Stimulated activated CD4-positive, alpha-beta T cell treated with anti-CD3 and anti-CD28 coated beads, Interleukin-4, amount 100 ng/mL, for 4 hours (primary cell): ENCODE results near the gene LYPD5.
"Not testable (repeated sequence)": the region's sequence is repeated elsewhere in the genome, so short reads cannot be mapped to it uniquely, and the experiment has no call there.

Experiments used
- DNase-seq, 2 experiments: peaks; one replicate each; pipeline ENCODE4 v3.0.0-alpha.2; 2020

Gene LYPD5, protein sequence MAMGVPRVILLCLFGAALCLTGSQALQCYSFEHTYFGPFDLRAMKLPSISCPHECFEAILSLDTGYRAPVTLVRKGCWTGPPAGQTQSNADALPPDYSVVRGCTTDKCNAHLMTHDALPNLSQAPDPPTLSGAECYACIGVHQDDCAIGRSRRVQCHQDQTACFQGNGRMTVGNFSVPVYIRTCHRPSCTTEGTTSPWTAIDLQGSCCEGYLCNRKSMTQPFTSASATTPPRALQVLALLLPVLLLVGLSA

DNA sequence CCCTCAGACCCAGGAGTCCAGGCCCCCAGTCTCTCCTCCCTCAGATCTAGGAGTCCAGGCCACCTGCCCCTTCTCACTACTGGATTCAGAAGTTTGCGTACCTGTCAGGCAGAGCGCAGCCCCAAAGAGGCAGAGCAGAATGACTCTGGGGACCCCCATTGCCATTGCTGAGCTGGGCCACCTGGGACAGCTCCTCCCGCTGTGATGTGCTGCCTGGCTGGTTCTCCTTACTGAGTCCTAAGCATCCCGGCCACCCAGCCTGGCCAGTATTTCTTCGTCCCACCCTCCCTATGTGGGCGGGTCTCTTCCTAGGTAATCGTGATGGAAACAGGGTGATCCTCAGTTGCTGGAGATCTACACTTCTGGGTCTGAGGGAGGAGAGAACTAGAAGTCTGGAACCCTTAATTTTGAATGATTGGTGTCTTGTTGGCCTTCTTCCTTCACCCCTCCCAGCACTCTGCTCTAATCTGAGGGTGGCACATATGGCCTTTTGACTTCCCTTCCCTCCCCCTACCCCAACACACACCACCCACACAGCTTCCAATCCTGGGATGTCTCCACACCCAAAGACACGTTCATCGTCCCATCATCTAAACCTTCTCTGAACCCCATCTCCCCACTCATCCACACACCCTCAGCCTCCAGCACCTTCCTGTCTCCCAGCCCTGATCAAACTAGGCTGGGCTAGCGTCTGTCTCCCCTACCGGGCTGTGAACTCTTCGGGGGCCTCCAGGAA, at the start of gene LYPD5:
Gene LYPD5, minus strand, starts transcription at position 232 of the 736 bp plus-strand sequence. Its CDS starts 67 bp downstream, at position 165.
- DNase-seq: no peak

DNA sequence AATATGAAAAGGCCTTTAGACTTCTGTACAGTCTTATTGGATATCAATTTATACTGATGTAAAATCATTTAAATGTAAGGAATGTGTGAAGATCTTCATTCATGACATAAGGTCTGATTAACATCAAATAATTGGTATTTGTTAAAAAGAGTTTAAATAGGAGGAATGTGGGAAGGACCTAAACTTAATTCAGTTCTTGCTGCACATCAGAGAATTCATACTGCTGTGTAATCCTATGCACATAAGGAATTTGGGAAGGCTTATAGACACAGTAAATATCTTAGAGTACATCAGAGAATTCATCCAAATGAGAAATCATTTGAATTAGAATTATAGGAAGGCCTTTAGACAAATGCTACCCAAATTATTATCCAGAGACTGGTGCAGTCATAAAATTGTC, 46.6 kb upstream of the LYPD5 start:
- DNase-seq: no peak

DNA sequence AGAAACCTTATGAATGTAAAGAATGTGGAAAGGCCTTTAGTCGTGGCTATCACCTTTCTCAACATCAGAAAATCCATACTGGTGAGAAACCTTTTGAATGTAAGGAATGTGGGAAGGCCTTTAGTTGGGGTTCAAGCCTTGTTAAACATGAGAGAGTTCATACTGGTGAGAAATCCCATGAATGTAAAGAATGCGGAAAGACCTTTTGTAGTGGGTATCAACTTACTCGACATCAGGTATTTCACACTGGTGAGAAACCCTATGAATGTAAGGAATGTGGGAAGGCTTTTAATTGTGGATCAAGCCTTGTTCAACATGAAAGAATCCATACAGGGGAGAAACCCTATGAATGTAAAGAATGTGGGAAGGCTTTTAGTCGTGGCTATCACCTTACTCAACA, 45.6 kb upstream of the LYPD5 start:
- no peak for DNase-seq

DNA sequence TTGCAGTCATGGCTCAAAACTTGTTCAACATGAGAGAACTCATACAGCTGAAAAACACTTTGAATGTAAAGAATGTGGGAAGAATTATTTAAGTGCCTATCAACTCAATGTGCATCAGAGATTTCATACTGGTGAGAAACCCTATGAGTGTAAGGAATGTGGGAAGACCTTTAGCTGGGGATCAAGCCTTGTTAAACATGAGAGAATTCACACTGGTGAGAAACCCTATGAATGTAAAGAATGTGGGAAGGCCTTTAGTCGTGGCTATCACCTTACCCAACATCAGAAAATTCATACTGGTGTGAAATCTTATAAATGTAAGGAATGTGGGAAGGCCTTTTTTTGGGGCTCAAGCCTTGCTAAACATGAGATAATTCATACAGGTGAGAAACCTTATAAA, 45.0 kb upstream of the LYPD5 start:
- no peak for DNase-seq

DNA sequence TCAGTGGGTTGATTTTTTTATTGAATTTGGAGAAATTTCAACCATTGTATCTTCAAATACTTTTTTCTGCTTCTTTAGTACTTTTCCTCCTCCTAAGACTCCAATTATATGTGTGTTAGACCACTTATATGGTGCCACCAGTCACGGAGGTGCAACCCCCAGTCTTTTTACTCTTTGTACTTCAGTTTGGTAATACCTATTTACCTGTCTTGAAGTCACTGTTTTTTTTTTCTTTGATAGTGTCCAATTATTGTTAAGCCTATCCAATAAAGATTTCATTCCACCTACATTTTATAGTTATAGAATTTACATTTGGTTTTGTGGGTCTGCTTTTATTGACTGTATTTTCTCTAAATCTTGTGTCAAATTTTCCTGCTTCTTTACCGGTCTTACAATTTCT, 39.8 kb upstream of the LYPD5 start:
- DNase-seq: no peak

DNA sequence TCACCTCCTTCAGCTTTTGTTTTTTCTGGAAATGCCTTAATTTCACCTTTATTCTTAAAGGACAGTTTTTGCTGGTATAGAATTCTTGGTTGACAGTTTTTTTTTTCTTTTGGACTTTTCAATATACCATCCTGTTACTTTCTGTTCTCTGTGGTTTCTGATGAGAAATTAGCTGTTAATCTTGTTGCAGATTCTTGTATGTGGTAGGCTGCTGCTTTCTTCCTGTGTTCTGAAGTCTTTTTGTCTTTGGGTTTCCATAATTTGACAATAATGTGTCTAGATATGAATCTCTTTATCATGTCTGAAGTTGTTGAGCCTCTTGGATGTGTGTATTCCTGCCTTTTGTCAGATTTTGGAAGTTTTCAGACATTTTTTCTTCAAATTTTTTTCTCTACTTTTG, 36.9 kb upstream of the LYPD5 start:
- DNase-seq: no peak

DNA sequence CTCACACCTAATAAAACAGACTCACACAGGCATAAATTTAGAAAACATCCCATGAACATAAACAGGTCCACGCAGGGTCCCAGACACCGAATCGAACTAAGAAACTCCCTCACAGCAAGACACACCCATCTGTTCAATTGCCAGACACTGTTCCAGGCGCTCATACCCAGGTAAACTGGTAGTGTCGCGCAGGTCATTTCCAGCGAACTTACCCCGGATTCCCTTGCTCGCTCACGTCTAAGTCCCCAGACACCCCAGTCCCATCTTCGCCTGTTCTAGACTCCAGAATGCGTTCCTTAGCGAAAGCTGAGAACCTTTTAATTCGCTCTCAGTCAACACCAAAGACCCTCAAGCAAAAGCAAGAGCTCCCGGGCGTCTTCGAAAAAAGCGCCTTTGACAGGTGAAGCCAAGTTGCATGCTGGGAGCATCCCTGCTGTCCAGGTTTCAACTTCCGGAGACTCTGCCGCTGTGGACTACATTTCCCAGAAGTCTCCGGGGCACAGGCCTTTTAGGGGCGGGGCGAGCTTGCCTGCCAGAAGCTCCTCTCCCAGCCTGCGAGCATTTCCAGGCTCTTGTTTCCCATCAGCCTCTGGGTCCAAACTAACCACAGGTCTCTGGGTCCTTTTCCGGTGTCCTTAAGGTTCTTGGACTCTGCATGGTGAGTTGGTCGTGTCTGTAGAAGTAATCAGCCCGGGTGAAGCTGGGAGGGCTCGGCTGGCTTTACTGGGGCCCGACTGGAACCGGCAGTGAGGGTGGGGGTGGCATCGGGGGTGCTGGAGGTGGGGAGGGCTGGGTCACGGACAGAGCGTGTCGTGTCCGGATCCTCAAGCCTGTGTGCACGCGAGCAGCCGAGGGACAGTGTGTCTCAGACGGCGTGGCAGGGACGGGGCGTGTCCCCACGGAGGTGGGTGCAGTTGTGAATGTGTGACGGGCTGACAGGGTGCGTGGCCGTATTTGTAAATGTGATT, 24.8 kb upstream of the LYPD5 start, which contains the start of gene ZNF283:
Gene ZNF283, plus strand, starts transcription at position 535 of the 968 bp plus-strand sequence. CDS start 6,184 bp downstream, outside the sequence.
- DNase-seq: peak; percentile 77 to 85

DNA sequence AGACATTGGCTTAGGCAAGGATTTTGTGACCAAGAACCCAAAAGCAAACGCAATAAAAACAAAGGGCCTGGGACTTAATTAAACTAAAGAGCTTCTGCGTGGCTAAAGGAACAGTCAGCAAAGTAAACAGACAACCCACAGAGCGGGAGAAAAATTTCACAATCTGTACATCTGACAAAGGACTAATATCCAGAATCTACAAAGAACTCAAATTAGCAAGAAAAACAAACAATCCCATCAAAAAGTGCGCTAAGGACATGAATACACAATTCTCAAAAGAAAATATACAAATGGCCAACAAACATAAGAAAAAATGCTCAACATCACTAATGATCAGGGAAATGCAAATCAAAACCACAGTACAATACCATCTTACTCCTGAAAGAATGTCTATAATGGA, 22.3 kb upstream of the LYPD5 start:
- DNase-seq: not testable (repeated sequence)

DNA sequence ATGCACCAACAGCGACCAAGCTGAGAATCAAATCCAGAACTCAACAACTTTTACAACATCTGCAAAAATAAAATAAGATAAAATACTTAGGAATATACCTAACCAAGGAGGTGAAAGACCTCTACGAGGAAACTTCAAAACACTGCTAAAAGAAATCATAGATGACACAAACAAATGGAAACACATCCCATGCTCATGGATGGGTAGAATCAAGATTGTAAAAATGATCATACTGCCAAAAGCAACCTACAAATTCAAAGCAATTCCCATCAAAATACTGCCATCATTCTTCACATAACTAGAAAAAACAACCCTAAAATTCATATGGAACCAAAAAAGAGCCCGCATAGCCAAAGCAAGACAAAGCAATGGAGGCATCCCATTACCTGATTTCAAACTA, 21.6 kb upstream of the LYPD5 start:
- not testable (repeated sequence) for DNase-seq

DNA sequence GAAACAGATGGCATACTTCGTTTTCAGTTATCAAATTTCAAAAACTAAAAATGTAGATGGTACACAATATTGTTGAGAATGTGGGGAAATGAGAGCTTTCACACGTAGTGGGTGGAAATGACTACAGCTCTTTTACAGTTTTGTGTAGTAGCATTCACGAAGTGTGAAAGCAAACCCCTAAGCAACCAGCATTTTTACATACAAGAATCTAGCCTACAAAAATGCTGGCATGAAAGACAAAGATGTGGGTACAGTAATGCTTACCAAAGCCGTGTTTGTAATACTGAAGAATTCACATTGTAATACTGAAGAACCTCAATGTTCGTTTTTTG, 18.6 kb upstream of the LYPD5 start:
- DNase-seq: no peak

DNA sequence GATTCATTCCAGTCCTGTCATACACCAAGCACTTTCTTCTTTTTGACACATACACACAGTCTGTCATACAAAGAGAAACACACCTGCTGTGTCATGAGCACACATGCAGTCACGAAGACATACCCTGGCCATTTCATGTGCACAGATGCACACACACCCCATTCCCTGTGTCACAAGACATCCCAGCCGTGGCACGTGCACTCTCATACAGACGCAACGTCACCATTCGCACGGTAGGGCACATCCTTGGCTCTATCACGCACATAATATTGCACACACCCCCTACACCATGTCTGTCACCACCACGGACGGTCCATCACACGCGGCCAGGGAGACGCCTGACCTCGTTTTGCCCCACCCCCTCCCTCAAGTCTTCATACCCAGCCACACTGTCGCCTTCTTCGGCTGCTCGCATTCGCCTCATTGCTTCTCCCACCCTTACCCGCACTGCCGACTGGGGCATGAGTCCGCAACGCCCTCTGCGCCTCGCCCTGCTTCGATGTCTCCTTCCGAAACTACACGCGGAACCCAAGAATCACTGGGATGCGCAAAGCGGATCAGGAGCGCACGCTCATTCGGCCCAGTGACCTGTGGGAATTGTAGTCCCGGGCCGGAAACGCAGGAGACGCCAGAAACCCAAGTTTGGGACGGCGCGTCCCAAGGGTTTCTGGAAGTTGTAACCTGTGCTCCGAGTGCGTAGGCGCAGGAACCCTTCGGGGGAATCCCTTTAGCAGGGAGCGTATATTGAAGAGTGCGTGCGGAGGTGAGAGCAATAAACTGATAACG, 18.0 kb upstream of the LYPD5 start:
- peak; percentile 37 to 39 for DNase-seq

DNA sequence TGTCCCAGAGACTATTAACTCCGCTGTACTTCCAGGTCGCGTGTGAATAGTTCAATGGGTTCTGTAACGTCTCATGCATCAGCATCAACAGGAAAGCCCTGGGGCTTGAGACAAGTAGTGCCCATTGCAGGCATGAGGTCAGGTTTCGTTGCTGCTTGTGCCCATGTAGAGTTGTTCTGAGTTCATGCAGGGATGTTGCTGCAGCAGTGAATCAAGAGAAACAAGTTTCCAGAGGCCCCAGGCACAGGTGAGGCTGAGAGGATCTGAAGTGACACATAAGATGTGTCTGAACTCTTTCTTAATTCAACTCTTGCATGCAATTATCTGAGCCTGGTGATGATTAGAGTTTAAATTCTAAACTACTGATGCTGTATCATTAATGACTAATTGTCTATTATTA, 16.3 kb upstream of the LYPD5 start:
- DNase-seq: no peak

DNA sequence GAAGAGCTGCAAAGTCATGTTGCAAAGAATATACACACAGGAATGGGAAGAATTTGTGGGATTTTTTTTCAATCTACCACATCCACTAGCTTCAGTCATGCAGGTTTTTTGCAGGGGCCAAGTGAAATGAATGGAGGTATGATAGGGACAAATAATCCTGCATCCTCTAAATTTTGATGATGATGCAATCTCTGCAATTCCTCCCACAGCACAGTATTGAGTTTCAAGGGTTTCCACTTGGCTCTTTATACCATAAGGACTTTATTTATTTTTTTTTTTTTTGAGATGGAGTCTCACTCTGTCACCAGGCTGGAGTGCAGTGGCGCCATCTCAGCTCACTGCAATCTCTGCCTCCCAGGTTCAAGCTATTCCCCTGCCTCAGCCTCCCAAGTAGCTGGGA, 15.2 kb upstream of the LYPD5 start:
- DNase-seq: not testable (repeated sequence)

DNA sequence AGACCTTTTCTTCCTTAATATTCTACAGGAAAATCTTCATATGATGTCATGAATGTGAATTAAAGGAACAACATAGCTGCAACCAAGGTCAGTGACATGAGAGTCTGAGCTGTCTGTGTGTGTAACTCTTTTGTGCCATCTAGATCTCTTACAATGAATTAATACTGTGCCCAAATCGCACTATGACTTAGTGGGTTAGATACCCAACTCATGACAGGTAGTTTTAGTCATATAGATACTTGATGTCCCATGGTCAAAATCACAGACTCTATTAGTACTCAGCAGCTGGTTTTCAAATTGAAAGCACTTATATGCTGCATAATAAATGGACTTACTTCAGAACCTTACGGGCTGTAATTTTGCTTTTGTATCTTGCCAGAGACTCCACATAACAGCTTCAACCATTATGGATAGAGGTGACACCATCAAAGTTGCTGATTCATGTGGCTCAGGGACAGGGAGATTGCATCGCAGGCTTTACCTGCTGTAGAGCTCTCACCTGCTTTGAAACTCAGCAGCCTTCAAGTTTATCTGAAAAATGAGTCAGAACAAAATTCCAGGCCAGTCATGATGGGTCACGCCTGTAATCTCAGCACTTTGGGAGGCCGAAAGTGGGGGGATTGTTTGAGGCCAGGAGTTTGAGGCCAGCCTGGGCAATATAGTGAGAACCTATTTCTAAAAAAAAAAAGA, 12.6 kb upstream of the LYPD5 start:
- no peak for DNase-seq

DNA sequence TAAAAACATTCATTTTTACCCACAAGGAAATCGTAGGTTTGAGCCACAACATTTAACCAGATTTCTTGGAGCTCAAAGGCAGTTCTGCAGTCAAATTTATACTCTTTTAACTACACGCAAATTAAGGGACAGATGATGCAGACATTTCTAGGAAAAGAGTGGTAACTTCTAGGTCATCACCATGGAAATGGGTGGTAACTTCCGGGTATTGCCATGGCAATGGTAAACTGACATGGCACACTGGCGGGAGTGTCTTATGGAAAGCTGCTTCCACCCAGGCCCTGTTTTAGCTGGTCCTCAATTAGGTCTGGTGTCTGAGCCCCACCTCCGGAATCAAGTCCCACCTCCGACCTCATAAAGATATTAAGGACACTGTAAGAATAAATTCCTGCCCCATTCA, 10.4 kb upstream of the LYPD5 start:
- no peak for DNase-seq

DNA sequence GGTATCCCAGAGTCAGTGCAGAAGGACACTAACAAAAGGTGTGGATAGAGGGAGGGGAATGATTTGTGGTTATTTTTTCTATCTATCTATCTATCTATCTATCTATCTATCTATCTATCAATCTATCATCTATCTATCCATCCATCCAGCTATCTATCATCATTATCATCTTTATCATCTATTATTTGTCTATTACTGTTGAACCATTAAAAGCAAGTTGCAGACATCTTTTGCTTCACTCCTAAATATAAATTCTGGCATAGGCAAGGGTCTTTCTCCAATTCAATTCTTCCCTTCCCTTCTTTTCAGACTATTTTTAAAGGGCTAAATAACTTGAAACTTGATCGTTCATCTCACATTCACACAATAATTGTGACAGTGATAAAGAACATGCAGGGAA, 10.0 kb upstream of the LYPD5 start:
- DNase-seq: no peak

DNA sequence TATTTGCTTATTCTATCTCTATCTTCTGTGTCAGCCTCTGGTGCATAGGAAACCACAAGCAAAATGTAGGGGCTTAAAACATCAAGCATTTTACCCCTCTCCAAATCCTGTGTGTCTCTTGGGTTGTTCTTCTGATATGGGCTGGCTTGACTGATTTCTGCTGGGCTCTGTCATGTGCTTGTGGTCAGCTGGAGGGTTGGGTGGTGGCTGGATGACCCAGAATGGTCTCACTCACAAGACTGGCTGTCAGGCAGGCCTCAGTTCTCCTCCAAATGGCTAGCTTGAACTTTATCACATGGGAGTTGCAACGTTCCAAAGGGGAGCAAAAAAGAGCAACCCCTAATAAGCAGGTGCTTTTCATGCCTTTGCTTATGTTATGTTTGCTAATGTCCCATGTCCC, 9.6 kb upstream of the LYPD5 start:
- no peak for DNase-seq

DNA sequence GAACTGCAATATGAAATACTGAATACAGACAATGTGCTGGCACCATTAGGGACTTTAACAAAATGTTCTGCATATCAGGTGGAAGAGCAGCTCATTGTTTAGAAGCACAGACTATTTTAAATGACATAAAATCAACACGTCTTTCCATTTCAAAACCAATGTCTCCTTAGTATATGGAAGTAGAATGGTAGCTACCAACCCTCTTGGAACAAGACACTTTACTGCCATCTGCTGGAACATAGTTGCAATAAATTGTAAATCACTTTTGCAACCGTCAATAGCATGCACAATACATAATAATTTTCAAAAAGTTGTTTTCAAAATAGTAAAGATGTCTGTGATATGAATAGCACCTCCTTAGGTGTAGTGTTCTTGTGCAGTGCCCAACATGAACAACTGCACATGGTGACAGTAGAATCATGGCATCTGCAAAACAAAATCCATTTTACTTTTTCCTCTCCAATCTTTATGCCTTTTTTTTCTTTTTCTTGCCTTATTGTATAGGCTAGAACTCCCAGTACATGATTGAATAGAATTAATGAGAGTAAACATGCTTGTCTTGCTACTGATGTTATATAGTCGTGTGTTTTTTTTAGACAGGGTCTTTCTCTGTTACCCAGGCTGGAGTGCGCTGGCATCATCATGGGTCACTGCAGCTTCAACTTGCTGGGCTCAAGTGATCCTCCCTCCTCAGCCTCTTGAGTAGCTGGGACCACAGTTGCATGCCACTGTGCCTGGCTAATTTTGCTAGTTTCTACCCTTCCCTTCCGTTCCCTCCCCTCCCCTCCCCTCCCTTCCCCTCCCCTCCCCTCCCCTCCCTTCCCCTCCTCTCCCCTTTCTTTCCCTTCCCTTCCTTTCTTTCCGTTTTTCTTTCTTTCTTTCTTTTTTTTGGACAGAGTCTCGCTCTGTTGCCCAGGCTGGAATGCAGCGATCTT, 7.8 kb upstream of the LYPD5 start:
- DNase-seq: no peak

DNA sequence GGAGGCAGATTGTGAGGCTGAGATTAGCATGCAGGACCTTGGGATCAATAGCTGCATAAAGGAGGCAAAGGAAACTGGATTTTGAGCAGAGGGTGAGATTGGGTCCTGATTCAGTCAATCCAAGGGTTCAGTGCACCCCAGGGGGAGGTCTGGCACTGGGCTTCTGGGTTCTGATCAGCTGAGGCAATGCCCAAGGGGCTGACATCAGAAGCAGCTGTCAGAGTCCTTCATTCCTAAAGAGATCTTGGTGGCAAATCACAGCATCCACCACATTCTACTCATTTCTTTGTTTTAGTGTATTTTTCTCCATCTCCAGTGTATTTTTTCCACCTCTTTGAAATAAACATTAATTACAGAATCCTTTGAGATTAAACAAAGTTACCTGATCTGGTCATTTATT, 5.4 kb upstream of the LYPD5 start:
- no peak for DNase-seq

DNA sequence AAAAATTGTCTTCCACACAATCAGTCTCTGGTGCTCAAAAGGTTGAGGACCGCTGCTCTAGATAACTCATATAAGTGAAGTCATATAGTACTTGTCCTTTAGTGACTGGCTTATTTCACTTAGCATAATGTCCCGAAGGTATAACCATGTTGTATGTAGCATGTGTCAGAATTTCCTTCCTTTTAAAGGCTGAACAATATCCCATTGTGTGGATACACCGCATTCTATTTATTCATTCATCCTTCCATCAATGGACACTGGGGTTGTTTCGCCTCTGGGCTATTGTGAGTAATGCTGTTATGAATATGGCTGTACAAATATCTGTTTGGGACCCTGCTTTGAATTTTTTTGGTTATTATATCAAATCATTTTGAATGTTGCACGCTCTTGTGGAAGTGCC, 4.6 kb upstream of the LYPD5 start:
- no peak for DNase-seq

DNA sequence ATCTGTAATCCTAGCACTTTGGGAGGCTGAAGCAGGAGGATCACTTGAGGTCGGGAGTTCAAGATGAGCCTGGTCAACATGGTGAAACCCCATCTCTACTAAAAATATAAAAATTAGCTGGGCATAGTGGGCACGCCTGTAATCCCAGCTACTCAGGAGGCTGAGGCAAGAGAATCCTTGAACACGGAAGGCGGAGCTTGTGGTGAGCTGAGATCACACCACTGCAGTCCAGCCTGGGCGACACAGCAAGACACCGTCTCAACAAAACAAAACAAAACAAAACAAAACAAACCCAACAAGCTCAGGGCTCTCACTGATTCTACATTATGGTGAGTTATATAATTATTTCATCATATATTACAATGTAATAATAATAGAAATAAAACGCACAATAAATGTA, 4.2 kb upstream of the LYPD5 start:
- DNase-seq: not testable (repeated sequence)
